Measurements from ENCODE around the gene ARSG. TPM values are rescaled to one million over a fixed set of nuclear protein-coding genes. Genes with fewer than 3 reads are reported as not detected.
A peak's percentile ranks its signal among the peaks of the same experiment; 100 is the strongest.

ARSG gene
- total RNA-seq, 1 donor from 2014 or later: 6.7 TPM

DNA sequence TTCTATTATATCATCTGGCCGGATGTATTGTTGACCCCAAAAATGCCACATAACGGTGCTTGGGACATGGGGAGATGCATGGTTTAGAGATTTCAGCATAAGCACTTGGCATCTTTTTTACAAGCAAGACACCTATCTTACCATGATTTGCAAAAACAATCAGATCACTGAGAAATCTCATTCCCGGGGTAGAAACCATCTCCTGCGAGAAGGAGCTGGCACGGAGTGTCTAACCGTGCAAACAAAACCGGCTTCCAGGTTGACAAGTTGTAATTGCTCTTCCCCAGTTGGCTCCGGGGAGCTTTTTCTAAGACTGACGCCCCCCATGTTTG is 1.4 kb upstream of the ARSG start:
- Mint-ChIP-seq H3K9me3 (no peaks in the 10 kb centered on the region), H3K4me1 (ENCODE audit: low read depth) (peaks cover 51% of the 10 kb centered on the region), H3K27ac (peak overlapping the region; percentile 35), H3K4me3 (peak overlapping the region; percentile 97), H3K27me3 (ENCODE audit: insufficient read depth) (peaks cover 8% of the 10 kb centered on the region), H3K36me3 (ENCODE audit: low read depth) (peaks cover 1% of the 10 kb centered on the region)
- intact Hi-C loops (cut with micrococcal nuclease): loop anchor here (2.0 to 5.0 kb wide), 5 partner anchors 27 to 222 kb away; partner anchors contain the start of genes AMZ2 and PRKAR1A
- DNase-seq (ENCODE audit: low spot score): no peak

DNA sequence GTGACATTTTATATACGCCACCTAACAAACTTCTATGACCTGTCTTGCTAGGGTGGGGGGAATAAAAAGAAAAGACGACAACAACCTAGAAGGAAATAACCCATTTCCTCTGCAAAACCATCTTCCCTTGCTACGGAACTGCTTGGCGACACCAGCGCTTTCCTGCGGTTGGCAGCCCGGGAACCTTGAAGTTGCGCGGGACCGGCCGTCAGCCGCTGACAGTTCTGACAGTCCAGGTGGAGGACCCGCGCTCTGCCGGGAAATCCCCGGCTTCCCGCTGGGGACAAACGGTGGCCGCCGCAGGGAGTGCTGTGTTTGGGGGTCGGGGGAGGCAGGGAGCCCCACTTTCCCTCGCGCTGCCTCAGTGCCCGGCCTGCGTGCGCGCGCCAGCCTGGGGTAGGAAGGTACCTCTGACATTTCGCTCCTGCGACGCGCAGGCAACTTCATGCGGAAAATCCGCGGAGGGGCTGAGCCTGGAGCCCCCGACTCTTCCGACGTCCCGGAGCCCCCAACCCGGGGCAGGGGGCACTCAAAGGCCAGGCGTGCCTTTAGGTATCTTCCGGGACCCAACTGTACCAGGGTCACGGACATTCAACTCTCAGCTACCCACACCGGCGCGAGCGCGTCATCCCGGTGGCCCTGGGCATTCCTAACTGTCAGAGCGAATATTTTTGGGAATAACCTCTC is 884 bp upstream of the ARSG start:
- DNase-seq (ENCODE audit: low spot score): peak; percentile 47
- Mint-ChIP-seq H3K27me3 (ENCODE audit: insufficient read depth) (peaks cover 8% of the 10 kb centered on the region), H3K4me3 (peak overlapping the region; percentile 97), H3K9me3 (no peaks in the 10 kb centered on the region), H3K36me3 (ENCODE audit: low read depth) (peaks cover 2% of the 10 kb centered on the region), H3K27ac (peak overlapping the region; percentile 95), H3K4me1 (ENCODE audit: low read depth) (peaks cover 55% of the 10 kb centered on the region)
- intact Hi-C loops (cut with micrococcal nuclease): loop anchor here (2.0 to 5.0 kb wide), 5 partner anchors 28 to 222 kb away; partner anchors contain the start of genes AMZ2 and PRKAR1A

- Mint-ChIP-seq H3K27me3 (ENCODE audit: insufficient read depth) (peaks cover 8% of the 10 kb centered on the region), H3K4me1 (ENCODE audit: low read depth) (peaks cover 67% of the 10 kb centered on the region), H3K27ac (peak overlapping the region; percentile 84), H3K9me3 (no peaks in the 10 kb centered on the region), H3K36me3 (ENCODE audit: low read depth) (peaks cover 2% of the 10 kb centered on the region), H3K4me3 (peak overlapping the region; percentile 83)
- peak; percentile 90 for DNase-seq (ENCODE audit: low spot score)
- intact Hi-C loops (cut with micrococcal nuclease): loop anchor here (1.0 to 5.0 kb wide), 11 partner anchors 18 to 220 kb away; partner anchors contain the start of genes AMZ2 and PRKAR1A
These were observed 767 bp downstream of the ARSG start for GRCh38 chr17:68291836-68292688.

- H3K9me3 Mint-ChIP-seq: no peaks in the 10 kb centered on the region
- H3K4me3 Mint-ChIP-seq: peak overlapping the region; percentile 83
- peaks cover 8% of the 10 kb centered on the region for H3K27me3 Mint-ChIP-seq (ENCODE audit: insufficient read depth)
- peak overlapping the region; percentile 84 for H3K27ac Mint-ChIP-seq
- H3K4me1 Mint-ChIP-seq (ENCODE audit: low read depth): peaks cover 69% of the 10 kb centered on the region
- peaks cover 2% of the 10 kb centered on the region for H3K36me3 Mint-ChIP-seq (ENCODE audit: low read depth)
- intact Hi-C loops (cut with micrococcal nuclease): loop anchor here (1.0 to 5.0 kb wide), 6 partner anchors 18 to 220 kb away; partner anchors contain the start of gene PRKAR1A
- DNase-seq (ENCODE audit: low spot score): no peak
These were observed 1.4 kb downstream of the ARSG start for GRCh38 chr17:68292689-68293040.

DNA sequence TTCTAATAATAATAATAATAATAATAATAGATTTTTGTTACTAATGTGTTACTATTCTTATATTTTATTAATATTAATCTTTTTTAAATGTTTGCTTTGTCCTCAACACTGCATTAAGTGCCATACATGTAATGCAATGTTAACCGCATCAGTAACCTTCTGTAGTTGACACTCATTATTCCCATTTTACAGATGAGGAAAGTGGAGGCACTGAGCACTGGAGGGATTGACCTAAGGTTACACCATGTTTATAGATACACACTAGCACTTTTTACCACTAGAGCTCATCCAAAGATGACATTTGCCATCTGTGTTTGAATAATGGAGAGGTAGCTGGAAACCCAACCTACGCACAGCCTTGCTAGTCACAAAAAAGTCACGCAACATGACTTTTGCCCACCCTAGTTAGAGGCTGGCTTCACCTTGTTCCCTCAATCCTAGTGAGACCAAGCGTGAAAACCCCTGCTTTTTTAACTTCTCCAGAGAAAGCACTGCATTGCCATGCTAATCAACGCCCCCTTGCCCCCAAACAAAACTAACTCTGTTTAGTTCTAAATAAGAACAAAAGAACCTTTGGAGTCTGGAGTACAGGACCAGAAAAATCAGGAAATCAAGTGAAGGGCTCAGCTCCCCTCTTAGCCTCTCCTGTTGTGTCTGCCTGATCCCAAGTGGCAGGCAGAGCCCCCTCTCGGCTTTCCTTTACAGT is 2.3 kb downstream of the ARSG start:
- H3K27ac Mint-ChIP-seq: no peak overlapping the region
- H3K9me3 Mint-ChIP-seq: no peaks in the 10 kb centered on the region
- no peak overlapping the region for H3K4me3 Mint-ChIP-seq
- intact Hi-C loops (cut with micrococcal nuclease): loop anchor here (5.0 kb wide), 1 partner anchor 219 kb away; the partner anchor contains the start of gene PRKAR1A
- H3K27me3 Mint-ChIP-seq (ENCODE audit: insufficient read depth): peaks cover 8% of the 10 kb centered on the region
- no peak for DNase-seq (ENCODE audit: low spot score)
- H3K4me1 Mint-ChIP-seq (ENCODE audit: low read depth): peaks cover 64% of the 10 kb centered on the region
- peaks cover 2% of the 10 kb centered on the region for H3K36me3 Mint-ChIP-seq (ENCODE audit: low read depth)

- Mint-ChIP-seq H3K4me1 (ENCODE audit: low read depth) (peaks cover 58% of the 10 kb centered on the region), H3K36me3 (ENCODE audit: low read depth) (peaks cover 3% of the 10 kb centered on the region), H3K9me3 (no peaks in the 10 kb centered on the region), H3K27ac (no peak overlapping the region), H3K27me3 (ENCODE audit: insufficient read depth) (peaks cover 8% of the 10 kb centered on the region), H3K4me3 (no peak overlapping the region)
- no peak for DNase-seq (ENCODE audit: low spot score)
- intact Hi-C loops (cut with micrococcal nuclease): loop anchor here (5.0 kb wide), 1 partner anchor 218 kb away; the partner anchor contains the start of gene PRKAR1A
These were observed 2.9 kb downstream of the ARSG start for GRCh38 chr17:68294196-68294555.

DNA sequence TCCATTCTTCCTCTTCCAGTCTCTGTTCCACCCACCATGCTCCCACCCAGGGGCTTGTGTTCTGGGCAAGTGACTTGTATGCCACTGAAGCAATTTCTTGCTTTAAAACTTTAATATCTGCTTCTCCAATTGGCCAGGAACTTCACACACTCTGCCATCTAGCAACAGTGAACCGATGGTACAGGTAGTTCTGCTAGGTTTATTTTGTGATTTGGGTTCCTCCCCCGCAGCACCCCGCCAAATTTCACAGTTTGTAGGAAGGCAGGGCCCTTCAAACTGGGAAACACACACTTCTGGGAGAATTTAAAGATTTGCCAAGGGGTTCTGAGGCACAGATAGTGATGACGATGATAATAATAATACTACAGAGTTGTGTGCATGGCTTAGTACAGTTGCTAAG is 3.3 kb downstream of the ARSG start:
- intact Hi-C loops (cut with micrococcal nuclease): loop anchor here (5.0 kb wide), 1 partner anchor 218 kb away; the partner anchor contains the start of gene PRKAR1A
- H3K27ac Mint-ChIP-seq: no peak overlapping the region
- no peaks in the 10 kb centered on the region for H3K9me3 Mint-ChIP-seq
- H3K27me3 Mint-ChIP-seq (ENCODE audit: insufficient read depth): peaks cover 8% of the 10 kb centered on the region
- DNase-seq (ENCODE audit: low spot score): no peak
- peaks cover 7% of the 10 kb centered on the region for H3K36me3 Mint-ChIP-seq (ENCODE audit: low read depth)
- H3K4me3 Mint-ChIP-seq: no peak overlapping the region
- peaks cover 54% of the 10 kb centered on the region for H3K4me1 Mint-ChIP-seq (ENCODE audit: low read depth)

DNA sequence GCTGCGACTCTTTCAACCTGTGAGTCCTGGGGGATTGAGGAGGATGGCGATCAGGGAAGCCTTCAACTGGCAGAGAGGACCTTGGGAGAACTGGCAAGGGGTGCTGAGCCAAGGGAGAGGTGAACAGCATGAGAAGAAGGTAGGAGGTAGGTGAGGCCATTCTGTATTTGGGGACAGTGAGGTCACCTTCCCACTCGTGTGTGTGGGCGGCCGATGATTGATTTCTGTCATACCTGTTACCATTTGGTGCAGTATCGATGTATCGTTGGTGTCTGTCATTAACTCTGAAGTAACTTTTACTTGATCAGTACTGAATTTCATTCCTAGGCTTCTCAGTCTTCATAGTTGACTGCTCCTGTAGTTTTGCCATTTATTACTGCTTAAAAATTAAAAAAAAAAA is 3.8 kb downstream of the ARSG start:
- Mint-ChIP-seq H3K4me1 (ENCODE audit: low read depth) (peaks cover 49% of the 10 kb centered on the region), H3K27me3 (ENCODE audit: insufficient read depth) (peaks cover 8% of the 10 kb centered on the region), H3K9me3 (no peaks in the 10 kb centered on the region), H3K4me3 (no peak overlapping the region), H3K36me3 (ENCODE audit: low read depth) (peaks cover 7% of the 10 kb centered on the region), H3K27ac (no peak overlapping the region)
- intact Hi-C loops (cut with micrococcal nuclease): no loop called here
- DNase-seq (ENCODE audit: low spot score): no peak

GRCh38 chr17:68296217-68297191 is 5.2 kb downstream of the ARSG start:
- Mint-ChIP-seq H3K27ac (peak overlapping the region; percentile 66), H3K36me3 (ENCODE audit: low read depth) (peaks cover 7% of the 10 kb centered on the region), H3K27me3 (ENCODE audit: insufficient read depth) (peaks cover 12% of the 10 kb centered on the region), H3K4me3 (peak overlapping the region; percentile 62), H3K4me1 (ENCODE audit: low read depth) (peaks cover 42% of the 10 kb centered on the region), H3K9me3 (no peaks in the 10 kb centered on the region)
- intact Hi-C loops (cut with micrococcal nuclease): loop anchor here (1.0 kb wide), 1 partner anchor 14 kb away; no protein-coding TSS in a partner anchor
- peak; percentile 71 for DNase-seq (ENCODE audit: low spot score)

GRCh38 chr17:68297195-68297594 is 5.9 kb downstream of the ARSG start:
- no peaks in the 10 kb centered on the region for H3K9me3 Mint-ChIP-seq
- H3K27me3 Mint-ChIP-seq (ENCODE audit: insufficient read depth): peaks cover 19% of the 10 kb centered on the region
- H3K36me3 Mint-ChIP-seq (ENCODE audit: low read depth): peaks cover 7% of the 10 kb centered on the region
- intact Hi-C loops (cut with micrococcal nuclease): no loop called here
- peak overlapping the region; percentile 62 for H3K4me3 Mint-ChIP-seq
- H3K4me1 Mint-ChIP-seq (ENCODE audit: low read depth): peaks cover 48% of the 10 kb centered on the region
- no peak for DNase-seq (ENCODE audit: low spot score)
- no peak overlapping the region for H3K27ac Mint-ChIP-seq

DNA sequence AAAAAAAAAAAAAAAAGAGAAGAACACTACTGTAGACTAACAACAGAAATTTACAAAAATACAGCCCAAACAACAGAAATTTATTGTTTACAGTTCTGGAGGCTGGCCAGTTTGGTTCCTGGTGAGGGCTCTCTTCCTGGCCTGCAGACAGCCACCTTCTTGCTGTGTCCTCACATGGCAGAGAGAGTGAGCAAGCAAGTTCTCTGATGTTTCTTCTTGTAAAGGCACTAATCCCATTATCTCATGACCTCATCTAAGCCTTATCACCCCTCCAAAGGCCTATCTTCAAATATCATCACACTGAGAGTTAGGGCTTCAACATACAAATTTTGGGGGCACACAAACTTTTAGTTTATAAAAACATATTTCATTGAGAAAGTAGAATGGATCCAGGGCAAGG is 7.3 kb downstream of the ARSG start:
- Mint-ChIP-seq H3K36me3 (ENCODE audit: low read depth) (peaks cover 7% of the 10 kb centered on the region), H3K4me1 (ENCODE audit: low read depth) (peaks cover 44% of the 10 kb centered on the region), H3K9me3 (no peaks in the 10 kb centered on the region), H3K4me3 (no peak overlapping the region), H3K27me3 (ENCODE audit: insufficient read depth) (peaks cover 25% of the 10 kb centered on the region), H3K27ac (no peak overlapping the region)
- intact Hi-C loops (cut with micrococcal nuclease): no loop called here
- DNase-seq (ENCODE audit: low spot score): no peak

GRCh38 chr17:68299817-68300216 is 8.5 kb downstream of the ARSG start:
- Mint-ChIP-seq H3K27ac (no peak overlapping the region), H3K4me3 (no peak overlapping the region), H3K4me1 (ENCODE audit: low read depth) (peaks cover 40% of the 10 kb centered on the region), H3K36me3 (ENCODE audit: low read depth) (peaks cover 7% of the 10 kb centered on the region), H3K27me3 (ENCODE audit: insufficient read depth) (peaks cover 19% of the 10 kb centered on the region), H3K9me3 (no peaks in the 10 kb centered on the region)
- intact Hi-C loops (cut with micrococcal nuclease): no loop called here
- no peak for DNase-seq (ENCODE audit: low spot score)
